Fibroblast of the conjunctiva (primary cell): ENCODE data around the gene SREBF1.
A peak's percentile ranks its signal among the peaks of the same experiment; 100 is the strongest.

ENCODE experiments used
- DNase-seq: peaks from one replicate; pipeline ENCODE4 v3.0.0-alpha.2; 2010; ENCODE audit warnings: low read depth

SREBF1 gene

GRCh38 chr17:17824119-17824782 is 12.5 kb downstream of the SREBF1 start:
- DNase-seq: no peak

- peak; percentile 65 for DNase-seq
Measured at GRCh38 chr17:17823433-17824118, 13.2 kb downstream of the SREBF1 start.

GRCh38 chr17:17822616-17823015 is 14.2 kb downstream of the SREBF1 start:
- no peak for DNase-seq

DNA sequence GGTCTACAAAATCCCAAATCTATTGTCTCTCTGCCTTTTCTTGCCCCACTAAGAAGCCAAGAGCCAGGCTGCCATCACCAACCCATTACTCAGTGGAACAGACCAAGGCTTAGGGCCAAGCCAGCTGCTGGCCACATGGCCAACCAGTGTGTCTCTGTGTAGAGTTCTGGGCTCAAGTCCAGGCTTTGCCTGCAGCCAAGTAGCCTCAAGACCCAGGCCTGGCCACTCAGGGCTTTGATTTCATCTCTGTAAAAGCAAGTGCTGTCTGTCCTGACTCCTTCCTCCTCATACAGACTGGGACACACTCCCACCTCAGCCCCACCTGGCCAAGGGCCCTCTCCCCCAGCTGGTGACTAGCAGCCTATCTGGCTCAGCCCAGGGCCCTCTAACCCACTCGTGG is 14.6 kb downstream of the SREBF1 start:
- DNase-seq: peak; percentile 93

GRCh38 chr17:17820463-17821158 is 16.2 kb downstream of the SREBF1 start:
- no peak for DNase-seq

- no peak for DNase-seq
Measured at GRCh38 chr17:17820046-17820445, 16.7 kb downstream of the SREBF1 start.

- peak; percentile 75 for DNase-seq
Measured at GRCh38 chr17:17819561-17819995, 17.2 kb downstream of the SREBF1 start.

GRCh38 chr17:17819111-17819510 is 17.7 kb downstream of the SREBF1 start:
- DNase-seq: no peak

GRCh38 chr17:17818088-17818526 is 18.7 kb downstream of the SREBF1 start:
- DNase-seq: no peak

GRCh38 chr17:17817552-17817947 is 19.2 kb downstream of the SREBF1 start:
- no peak for DNase-seq

GRCh38 chr17:17816831-17817551 is 19.8 kb downstream of the SREBF1 start:
- DNase-seq: no peak

DNA sequence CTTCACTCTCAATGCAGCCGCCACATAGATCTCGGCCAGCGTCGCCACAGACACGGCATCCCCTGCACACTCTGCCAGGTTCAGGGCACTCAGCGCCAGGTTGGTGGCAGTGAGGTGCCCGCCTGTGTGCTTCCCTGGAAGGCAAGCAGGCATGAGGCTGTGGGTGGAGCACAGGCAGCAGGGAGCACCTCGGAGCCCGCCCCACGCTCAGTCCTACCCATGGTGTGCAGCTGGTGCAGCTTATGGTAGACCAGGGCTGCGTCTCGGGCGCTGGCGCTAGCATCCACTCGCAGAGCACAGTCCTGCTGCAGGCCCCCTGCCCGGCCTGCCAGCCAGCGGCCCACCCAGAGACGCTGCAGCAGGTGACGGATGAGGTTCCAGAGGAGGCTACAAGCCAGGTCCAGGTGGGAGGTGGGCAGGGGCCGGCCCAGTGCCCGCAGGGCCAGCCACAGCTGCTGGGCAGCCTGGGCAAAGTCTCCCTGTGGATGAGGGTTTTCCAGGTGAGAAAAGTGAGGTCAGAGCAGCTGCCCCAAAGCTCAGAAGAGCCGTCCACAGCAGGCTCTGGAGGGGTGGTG is 20.5 kb downstream of the SREBF1 start:
- no peak for DNase-seq

- no peak for DNase-seq
Measured at GRCh38 chr17:17815436-17816200, 21.2 kb downstream of the SREBF1 start.

GRCh38 chr17:17815062-17815406 is 21.8 kb downstream of the SREBF1 start:
- DNase-seq: no peak

GRCh38 chr17:17814162-17815061 is 22.4 kb downstream of the SREBF1 start:
- no peak for DNase-seq

DNA sequence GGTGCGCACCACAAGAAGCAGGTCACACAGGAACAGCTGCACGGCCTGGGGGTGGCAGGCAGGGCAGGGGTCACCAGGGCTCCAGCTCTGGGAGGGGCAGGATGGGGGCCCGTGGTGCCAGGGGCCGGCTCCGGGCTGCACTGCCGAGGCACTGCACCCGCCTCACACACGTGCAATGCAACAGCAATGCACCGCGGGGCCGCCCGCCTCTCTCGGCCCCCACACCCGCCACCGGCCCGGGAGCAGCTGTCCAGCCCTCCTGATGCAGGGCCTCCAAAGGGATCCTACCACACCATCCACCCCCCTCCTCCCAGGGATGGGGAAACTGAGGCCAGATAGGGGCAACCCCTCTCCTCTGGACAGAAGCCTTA is 23.1 kb downstream of the SREBF1 start:
- DNase-seq: no peak

- no peak for DNase-seq
Measured at GRCh38 chr17:17813055-17813724, 23.6 kb downstream of the SREBF1 start.

DNA sequence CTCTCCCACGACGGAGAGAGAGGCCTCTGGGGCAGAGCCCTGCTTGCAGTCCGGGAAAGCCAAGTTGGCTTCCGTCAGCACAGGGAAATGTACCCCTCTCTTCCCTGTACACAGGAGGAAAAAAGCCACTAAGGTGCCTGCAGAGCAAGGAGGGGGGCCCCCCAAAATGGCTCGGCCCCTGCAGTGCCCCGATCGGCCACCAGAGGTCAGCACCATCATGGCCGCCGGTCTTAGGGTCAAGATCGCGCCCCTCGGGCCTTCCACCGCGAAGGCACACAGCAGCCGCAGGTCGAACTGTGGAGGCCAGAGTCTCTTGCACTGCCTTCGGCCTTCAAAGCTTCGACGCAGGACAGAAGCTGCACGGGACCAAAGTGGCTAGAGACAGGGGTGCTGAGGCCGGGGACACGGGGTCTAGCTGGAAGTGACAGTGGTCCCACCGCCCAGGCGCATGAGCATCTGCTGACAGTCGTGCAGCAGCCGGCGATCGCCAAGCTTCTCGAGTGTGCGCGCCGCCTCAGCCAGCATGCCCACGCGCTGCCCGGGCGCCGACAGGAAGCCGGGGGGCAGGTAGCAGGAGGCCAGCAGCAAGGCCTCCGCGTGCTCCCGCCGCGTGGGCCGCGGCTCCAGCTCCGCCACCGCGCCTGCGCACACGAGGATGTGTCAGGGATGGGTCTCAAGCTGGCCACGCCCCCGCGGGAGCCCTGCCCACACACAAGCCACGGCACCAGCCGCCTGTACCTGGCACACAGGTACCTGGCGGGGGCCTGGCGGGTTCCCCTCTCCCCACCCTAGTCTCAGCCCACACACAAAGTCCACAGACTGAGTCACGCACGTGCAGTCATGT is 24.4 kb downstream of the SREBF1 start:
- DNase-seq: no peak
